Fibroblast of villous mesenchyme (primary cell): ENCODE results near the gene ARG1. TPM values are rescaled to one million over a fixed set of nuclear protein-coding genes. Genes with fewer than 3 reads are reported as not detected.

Experiments used
- DNase-seq: peaks from one replicate; pipeline ENCODE4 v3.0.0-alpha.2; 2010; ENCODE audit warnings: low read depth
- H3K4me3 ChIP-seq: 2 replicates; pipeline ENCODE4 v1.5.1; 2011; ENCODE audit warnings: low read depth, mild to moderate bottlenecking, low read length
- CTCF ChIP-seq: IDR thresholded peaks from 2 replicates; pipeline ENCODE4 v1.5.1; 2012; ENCODE audit warnings: low read depth, mild to moderate bottlenecking, low read length; ENCODE audit not compliant: insufficient read depth
- total RNA-seq: library from RNA; depleted of rRNA; stranded (reverse); fragments of >200 nt; gene quantifications from 2 replicates; pipeline ENCODE4 v1.2.3, GENCODE V29; 2012

The ARG1 gene
- total RNA-seq, 1 donor: not detected

- TF ChIP-seq CTCF: no peak
- no peak overlapping the region for H3K4me3 ChIP-seq
- DNase-seq: peak; percentile 78
Observed at GRCh38 chr6:131602781-131603312, 29.8 kb downstream of the ARG1 start.

- no peak for TF ChIP-seq CTCF
- no peak for DNase-seq
- no peak overlapping the region for H3K4me3 ChIP-seq
Observed at GRCh38 chr6:131613296-131613925, 40.4 kb downstream of the ARG1 start.

GRCh38 chr6:131615275-131615674 lies 42.2 kb downstream of the ARG1 start:
- no peak for DNase-seq
- H3K4me3 ChIP-seq: no peak overlapping the region
- no peak for TF ChIP-seq CTCF

- peak within 1 kb of the TSS; percentile 85 for H3K4me3 ChIP-seq
- TF ChIP-seq CTCF: peak; percentile 99
- peak; percentile 96 for DNase-seq
Observed at GRCh38 chr6:131627724-131628682, 55.0 kb downstream of the ARG1 start, which contains the start of gene MED23. Gene MED23 (minus strand): TSS chr6:131628242. CDS start chr6:131628049, 193 bp downstream.

- TF ChIP-seq CTCF: no peak
- H3K4me3 ChIP-seq: no peak overlapping the region
- DNase-seq: peak; percentile 4
Observed at GRCh38 chr6:131628726-131629125, 55.7 kb downstream of the ARG1 start.

- TF ChIP-seq CTCF: no peak
- peak; percentile 5 for DNase-seq
Observed at GRCh38 chr6:131629651-131630050, 56.6 kb downstream of the ARG1 start.

More at GRCh38 chr6:131629651-131630050, 56.6 kb downstream of the ARG1 start:
- H3K4me3 ChIP-seq: no peak overlapping the region
